Esophagus muscularis mucosa (tissue), 3 donors: ENCODE results near the gene THRB.

Experiments used
- EP300 ChIP-seq: sonication (generic); formaldehyde crosslinking; IDR thresholded peaks from one replicate; pipeline ENCODE4 v1.6.1; 2017; ENCODE audit warnings: antibody characterized with exemption
- TF ChIP-seq, protein P1 (sequence below), 3 experiments: fragments of 200-600 bp in 2 of 3; fragments of 450-650 bp in 1 of 3; sonication (generic) in 2 of 3; IDR thresholded peaks; one replicate each; pipeline ENCODE4 v1.5.1; 2017 to 2019; ENCODE audit warnings: antibody characterized with exemption in 3 of 3, mild to moderate bottlenecking in 2 of 3, moderate library complexity in 1 of 3

DNA sequence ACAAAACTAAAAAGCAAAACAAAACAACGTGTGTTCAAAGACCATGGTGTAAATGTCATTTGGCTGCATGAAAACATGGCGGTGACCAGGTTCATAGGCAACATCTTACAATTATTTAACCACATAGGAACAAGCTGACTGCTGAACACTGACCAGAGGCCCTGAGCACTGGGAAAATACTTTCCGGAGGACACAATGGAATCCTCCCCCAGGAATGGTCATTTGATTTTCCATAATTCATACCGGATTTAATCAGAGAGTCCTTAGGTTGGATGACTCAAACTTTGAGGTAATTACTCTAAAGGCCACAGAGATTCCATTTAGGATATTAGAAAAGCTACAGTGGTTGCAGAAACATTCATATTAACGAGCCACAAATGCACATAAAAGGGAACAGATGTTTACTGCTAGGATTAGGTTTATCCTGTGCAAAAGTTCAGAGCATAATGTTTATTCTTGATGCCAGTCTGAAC lies 294.8 kb downstream of the THRB start:
- TF ChIP-seq, protein P1, sequence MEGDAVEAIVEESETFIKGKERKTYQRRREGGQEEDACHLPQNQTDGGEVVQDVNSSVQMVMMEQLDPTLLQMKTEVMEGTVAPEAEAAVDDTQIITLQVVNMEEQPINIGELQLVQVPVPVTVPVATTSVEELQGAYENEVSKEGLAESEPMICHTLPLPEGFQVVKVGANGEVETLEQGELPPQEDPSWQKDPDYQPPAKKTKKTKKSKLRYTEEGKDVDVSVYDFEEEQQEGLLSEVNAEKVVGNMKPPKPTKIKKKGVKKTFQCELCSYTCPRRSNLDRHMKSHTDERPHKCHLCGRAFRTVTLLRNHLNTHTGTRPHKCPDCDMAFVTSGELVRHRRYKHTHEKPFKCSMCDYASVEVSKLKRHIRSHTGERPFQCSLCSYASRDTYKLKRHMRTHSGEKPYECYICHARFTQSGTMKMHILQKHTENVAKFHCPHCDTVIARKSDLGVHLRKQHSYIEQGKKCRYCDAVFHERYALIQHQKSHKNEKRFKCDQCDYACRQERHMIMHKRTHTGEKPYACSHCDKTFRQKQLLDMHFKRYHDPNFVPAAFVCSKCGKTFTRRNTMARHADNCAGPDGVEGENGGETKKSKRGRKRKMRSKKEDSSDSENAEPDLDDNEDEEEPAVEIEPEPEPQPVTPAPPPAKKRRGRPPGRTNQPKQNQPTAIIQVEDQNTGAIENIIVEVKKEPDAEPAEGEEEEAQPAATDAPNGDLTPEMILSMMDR (IDR thresholded peaks at IDR 0.05) = no peak
- no peak for TF ChIP-seq EP300
